Measurements from ENCODE around the gene ZNF195.

DNA sequence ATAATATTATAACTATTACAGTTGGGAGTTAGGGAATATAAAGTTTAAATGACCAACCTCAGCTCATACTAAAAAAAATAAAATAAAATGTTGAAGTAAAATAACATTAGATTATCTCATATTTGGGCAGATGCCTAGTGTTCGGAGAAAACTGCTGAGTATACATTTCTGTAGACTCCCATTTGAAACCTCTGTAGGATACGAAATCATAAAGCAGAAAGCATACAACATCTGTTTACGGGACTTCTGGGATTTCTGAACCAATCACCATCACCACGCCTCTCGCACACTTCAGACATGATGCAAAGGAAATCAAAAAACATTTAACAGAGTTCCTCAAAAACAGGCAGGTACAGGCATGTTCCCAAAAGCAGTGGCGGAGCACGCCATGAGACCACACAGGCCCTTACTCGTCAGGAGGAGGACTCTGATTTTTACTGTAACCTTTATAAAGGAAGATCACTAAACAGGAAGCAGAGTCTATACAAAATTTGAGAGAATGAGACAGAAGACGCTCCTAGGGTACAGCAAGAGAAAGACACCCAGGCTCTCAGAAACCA lies 8.6 kb downstream of the ZNF195 start:
- TF ChIP-seq EZH2 (IDR thresholded peaks at IDR 0.05; ENCODE audit: low read depth), result no peak
- TF ChIP-seq, protein P1, sequence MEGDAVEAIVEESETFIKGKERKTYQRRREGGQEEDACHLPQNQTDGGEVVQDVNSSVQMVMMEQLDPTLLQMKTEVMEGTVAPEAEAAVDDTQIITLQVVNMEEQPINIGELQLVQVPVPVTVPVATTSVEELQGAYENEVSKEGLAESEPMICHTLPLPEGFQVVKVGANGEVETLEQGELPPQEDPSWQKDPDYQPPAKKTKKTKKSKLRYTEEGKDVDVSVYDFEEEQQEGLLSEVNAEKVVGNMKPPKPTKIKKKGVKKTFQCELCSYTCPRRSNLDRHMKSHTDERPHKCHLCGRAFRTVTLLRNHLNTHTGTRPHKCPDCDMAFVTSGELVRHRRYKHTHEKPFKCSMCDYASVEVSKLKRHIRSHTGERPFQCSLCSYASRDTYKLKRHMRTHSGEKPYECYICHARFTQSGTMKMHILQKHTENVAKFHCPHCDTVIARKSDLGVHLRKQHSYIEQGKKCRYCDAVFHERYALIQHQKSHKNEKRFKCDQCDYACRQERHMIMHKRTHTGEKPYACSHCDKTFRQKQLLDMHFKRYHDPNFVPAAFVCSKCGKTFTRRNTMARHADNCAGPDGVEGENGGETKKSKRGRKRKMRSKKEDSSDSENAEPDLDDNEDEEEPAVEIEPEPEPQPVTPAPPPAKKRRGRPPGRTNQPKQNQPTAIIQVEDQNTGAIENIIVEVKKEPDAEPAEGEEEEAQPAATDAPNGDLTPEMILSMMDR (conservative IDR thresholded peaks at IDR 0.05), result no peak

All from PC-9 (cell line).